ENCODE data around the gene EXTL1.
"Not testable (repeated sequence)": the region's sequence is repeated elsewhere in the genome, so short reads cannot be mapped to it uniquely, and the experiment has no call there.

Gene EXTL1

GRCh38 chr1:26021647-26022403, at the start of gene EXTL1:
EXTL1 (plus strand) TSS chr1:26021775; CDS start chr1:26022647, 872 bp downstream.
- DNase-seq: no peak

- DNase-seq: no peak
Observed at GRCh38 chr1:25971811-25972180, 49.8 kb upstream of the EXTL1 start.

- no peak for DNase-seq
Observed at GRCh38 chr1:25973610-25974321, 47.8 kb upstream of the EXTL1 start.

GRCh38 chr1:25977801-25978200, 43.8 kb upstream of the EXTL1 start:
- DNase-seq: no peak

GRCh38 chr1:25978403-25978802, 43.2 kb upstream of the EXTL1 start:
- DNase-seq: no peak

- no peak for DNase-seq
Observed at GRCh38 chr1:25979210-25979609, 42.4 kb upstream of the EXTL1 start.

- DNase-seq: no peak
Observed at GRCh38 chr1:25985171-25985570, 36.4 kb upstream of the EXTL1 start.

- DNase-seq: no peak
Observed at GRCh38 chr1:25985670-25986069, 35.9 kb upstream of the EXTL1 start.

- DNase-seq: not testable (repeated sequence)
Observed at GRCh38 chr1:25986773-25987172, 34.8 kb upstream of the EXTL1 start.

- DNase-seq: no peak
Observed at GRCh38 chr1:25987951-25988350, 33.6 kb upstream of the EXTL1 start.

- DNase-seq: no peak
Observed at GRCh38 chr1:25989440-25990234, 31.9 kb upstream of the EXTL1 start.

GRCh38 chr1:25990251-25990650, 31.3 kb upstream of the EXTL1 start:
- DNase-seq: no peak

GRCh38 chr1:25990702-25991395, 30.7 kb upstream of the EXTL1 start:
- DNase-seq: no peak

- no peak for DNase-seq
Observed at GRCh38 chr1:25991937-25992688, 29.5 kb upstream of the EXTL1 start.

GRCh38 chr1:25992689-25993171, 28.8 kb upstream of the EXTL1 start:
- DNase-seq: no peak

- DNase-seq: no peak
Observed at GRCh38 chr1:25993197-25993951, 28.2 kb upstream of the EXTL1 start.

GRCh38 chr1:25994402-25995150, 27.0 kb upstream of the EXTL1 start:
- DNase-seq: no peak

GRCh38 chr1:25996966-25997827, 24.4 kb upstream of the EXTL1 start:
- peak; percentile 98 for DNase-seq

All from MV-4-11 (cell line).